Endodermal cell (in vitro differentiated cells): ENCODE data around the gene PRKCD. TPM values are rescaled to one million over a fixed set of nuclear protein-coding genes. Genes with fewer than 3 reads are reported as not detected.

Experiments
- DNase-seq: peaks from one replicate; pipeline ENCODE4 v3.0.0-alpha.2; 2017
- H3K27ac ChIP-seq: 2 replicates; pipeline ENCODE4 v1.5.1; 2013; ENCODE audit warnings: mild to moderate bottlenecking, low read depth, low read length, moderate library complexity
- H3K27me3 ChIP-seq: 2 replicates; pipeline ENCODE4 v1.6.1; 2013; ENCODE audit warnings: mild to moderate bottlenecking, low read length, moderate library complexity; ENCODE audit not compliant: insufficient read depth, control insufficient read depth, poor library complexity, severe bottlenecking
- H3K36me3 ChIP-seq: 2 replicates; pipeline ENCODE4 v1.7.0; 2013; ENCODE audit warnings: mild to moderate bottlenecking, low read length, moderate library complexity; ENCODE audit not compliant: control insufficient read depth, insufficient read depth
- H3K4me1 ChIP-seq: one replicate; pipeline ENCODE4 v1.7.0; 2013; ENCODE audit warnings: low read length; ENCODE audit not compliant: control insufficient read depth, insufficient read depth
- H3K4me3 ChIP-seq: 2 replicates; pipeline ENCODE4 v1.5.1; 2013; ENCODE audit warnings: mild to moderate bottlenecking, low read length, moderate library complexity
- H3K9ac ChIP-seq: 2 replicates; pipeline ENCODE4 v1.6.1; 2013; ENCODE audit warnings: mild to moderate bottlenecking, low read length, moderate library complexity; ENCODE audit not compliant: poor library complexity, severe bottlenecking; ENCODE audit errors: extremely low read depth
- H3K9me3 ChIP-seq: 2 replicates; pipeline ENCODE4 v1.6.1; 2013; ENCODE audit warnings: mild to moderate bottlenecking, low read length, moderate library complexity; ENCODE audit not compliant: control insufficient read depth
- H3K27ac Mint-ChIP-seq: 2 replicates; pipeline ENCODE4 v1.8.0; 2020; ENCODE audit warnings: mixed read lengths
- H3K27me3 Mint-ChIP-seq: 2 replicates; pipeline ENCODE4 v1.8.0; 2021; ENCODE audit warnings: mild to moderate bottlenecking, mixed read lengths; ENCODE audit not compliant: insufficient read depth
- H3K36me3 Mint-ChIP-seq: 2 replicates; pipeline ENCODE4 v1.8.0; 2020; ENCODE audit warnings: low read depth, mixed read lengths
- H3K4me1 Mint-ChIP-seq: 2 replicates; pipeline ENCODE4 v1.8.0; 2020; ENCODE audit warnings: mixed read lengths
- H3K4me3 Mint-ChIP-seq: 2 replicates; pipeline ENCODE4 v1.8.0; 2020; ENCODE audit warnings: mild to moderate bottlenecking, moderate library complexity, mixed read lengths
- H3K9me3 Mint-ChIP-seq: 2 replicates; pipeline ENCODE4 v1.8.0; 2020; ENCODE audit warnings: mild to moderate bottlenecking, mixed read lengths
- CTCF ChIP-seq: fragments of 200-600 bp; sonication (generic); conservative IDR thresholded peaks from 2 replicates; pipeline ENCODE4 v1.5.0; 2021; ENCODE audit warnings: antibody characterized with exemption, mild to moderate bottlenecking
- WGBS, 2 experiments: methylation state at CpG; one replicate each; pipeline versions ENCODE4 v1.1.5 to v1.1.7; 2013; ENCODE audit warnings: missing lambda C conversion rate in 2 of 2, mixed read lengths in 1 of 2; ENCODE audit not compliant: insufficient coverage in 1 of 2, insufficient read length in 1 of 2; 5-methylcytosine and 5-hydroxymethylcytosine counted together
- total RNA-seq, 2 donors: library from RNA; stranded (reverse); fragmentation: NEBNext Ultra II Directional in 1 of 2; extraction: Animal tissue kit (Norgen Biotek cat#: 25700) in 1 of 2; gene quantifications; 2 replicates in 1 of 2; 3 replicates in 1 of 2; pipeline ENCODE4 v1.2.1, GENCODE V29; 2021

The PRKCD gene
- total RNA-seq, 2 donors from 2014 or later: 19.9 to 26.6 TPM

- Histone ChIP-seq H3K36me3 (peaks cover 9% of the 10 kb centered on the region), H3K4me1 (no peaks in the 10 kb centered on the region), H3K4me3 (no peak overlapping the region), H3K27me3 (no peaks in the 10 kb centered on the region), H3K27ac (no peak overlapping the region), H3K9ac (no peak overlapping the region), H3K9me3 (no peaks in the 10 kb centered on the region)
- H3K4me1 Mint-ChIP-seq: no peaks in the 10 kb centered on the region
- no peak for TF ChIP-seq CTCF
- peaks cover 34% of the 10 kb centered on the region for H3K36me3 Mint-ChIP-seq
- no peaks in the 10 kb centered on the region for H3K9me3 Mint-ChIP-seq
- DNase-seq: no peak
- WGBS, 2 experiments: 72 to 91% methylated on average over 10 to 20 of the region's 20 CpGs
- H3K27ac Mint-ChIP-seq: no peak overlapping the region
- no peak overlapping the region for H3K4me3 Mint-ChIP-seq
- no peaks in the 10 kb centered on the region for H3K27me3 Mint-ChIP-seq
Observed at GRCh38 chr3:53182764-53183355, 21.9 kb downstream of the PRKCD start.

- no peak overlapping the region for H3K27ac ChIP-seq
- peaks cover 9% of the 10 kb centered on the region for H3K36me3 ChIP-seq
Observed at GRCh38 chr3:53183514-53183913, 22.5 kb downstream of the PRKCD start.

GRCh38 chr3:53184701-53185100 lies 23.7 kb downstream of the PRKCD start:
- Mint-ChIP-seq H3K27ac (no peak overlapping the region), H3K9me3 (no peaks in the 10 kb centered on the region), H3K36me3 (peaks cover 35% of the 10 kb centered on the region), H3K27me3 (no peaks in the 10 kb centered on the region), H3K4me3 (no peak overlapping the region), H3K4me1 (no peaks in the 10 kb centered on the region)
- Histone ChIP-seq H3K27ac (no peak overlapping the region), H3K4me3 (no peak overlapping the region), H3K36me3 (peaks cover 8% of the 10 kb centered on the region), H3K27me3 (no peaks in the 10 kb centered on the region), H3K4me1 (no peaks in the 10 kb centered on the region), H3K9ac (no peak overlapping the region), H3K9me3 (no peaks in the 10 kb centered on the region)
- WGBS, 2 experiments: 93 to 95% methylated on average over 4 to 6 of the region's 7 CpGs
- no peak for TF ChIP-seq CTCF
- DNase-seq: no peak

More at GRCh38 chr3:53183514-53183913, 22.5 kb downstream of the PRKCD start:
- Mint-ChIP-seq H3K4me1 (no peaks in the 10 kb centered on the region), H3K27ac (no peak overlapping the region), H3K36me3 (peaks cover 34% of the 10 kb centered on the region), H3K9me3 (no peaks in the 10 kb centered on the region), H3K27me3 (no peaks in the 10 kb centered on the region), H3K4me3 (no peak overlapping the region)
- 96 to 98% methylated on average over 5 to 9 of the region's 9 CpGs for WGBS, 2 experiments
- no peaks in the 10 kb centered on the region for H3K4me1 ChIP-seq
- no peaks in the 10 kb centered on the region for H3K27me3 ChIP-seq
- H3K9me3 ChIP-seq: no peaks in the 10 kb centered on the region
- H3K9ac ChIP-seq: no peak overlapping the region
- H3K4me3 ChIP-seq: no peak overlapping the region
- no peak for TF ChIP-seq CTCF
- no peak for DNase-seq
